GM12891 (cell line): ENCODE measurements around the gene SCARB1.

ENCODE experiments used
- DNase-seq: peaks from one replicate; pipeline ENCODE4 v3.0.0; 2011; ENCODE audit warnings: low spot score; ENCODE audit not compliant: insufficient read length
- FAIRE-seq: peaks from 2 replicates; lab custom pipeline; 2011; peaks lifted over from hg19 to GRCh38; lab: Jason Lieb, UNC
- PAX5 ChIP-seq: IDR thresholded peaks from 2 replicates; pipeline ENCODE4 v1.6.1; 2011; ENCODE audit warnings: low read length, moderate library complexity, mild to moderate bottlenecking; ENCODE audit not compliant: insufficient read depth, severe bottlenecking
- POLR2A ChIP-seq: IDR thresholded peaks from 2 replicates; pipeline ENCODE4 v1.6.1; 2011; ENCODE audit warnings: low read depth, low read length, control low read depth
- POLR2AphosphoS5 ChIP-seq: IDR thresholded peaks from 2 replicates; pipeline ENCODE4 v1.6.1; 2011; ENCODE audit warnings: low read depth, low read length, control low read depth
- POU2F2 ChIP-seq: IDR thresholded peaks from 2 replicates; pipeline ENCODE4 v1.6.1; 2011; ENCODE audit warnings: low read depth, mild to moderate bottlenecking, control low read depth, low read length, moderate library complexity
- SPI1 ChIP-seq: IDR thresholded peaks from 2 replicates; pipeline ENCODE4 v1.6.1; 2011; ENCODE audit warnings: low read depth, low read length, control low read depth
- TAF1 ChIP-seq: IDR thresholded peaks from 2 replicates; pipeline ENCODE4 v1.6.1; 2011; ENCODE audit warnings: low read depth, low read length, control low read depth

Gene SCARB1

DNA sequence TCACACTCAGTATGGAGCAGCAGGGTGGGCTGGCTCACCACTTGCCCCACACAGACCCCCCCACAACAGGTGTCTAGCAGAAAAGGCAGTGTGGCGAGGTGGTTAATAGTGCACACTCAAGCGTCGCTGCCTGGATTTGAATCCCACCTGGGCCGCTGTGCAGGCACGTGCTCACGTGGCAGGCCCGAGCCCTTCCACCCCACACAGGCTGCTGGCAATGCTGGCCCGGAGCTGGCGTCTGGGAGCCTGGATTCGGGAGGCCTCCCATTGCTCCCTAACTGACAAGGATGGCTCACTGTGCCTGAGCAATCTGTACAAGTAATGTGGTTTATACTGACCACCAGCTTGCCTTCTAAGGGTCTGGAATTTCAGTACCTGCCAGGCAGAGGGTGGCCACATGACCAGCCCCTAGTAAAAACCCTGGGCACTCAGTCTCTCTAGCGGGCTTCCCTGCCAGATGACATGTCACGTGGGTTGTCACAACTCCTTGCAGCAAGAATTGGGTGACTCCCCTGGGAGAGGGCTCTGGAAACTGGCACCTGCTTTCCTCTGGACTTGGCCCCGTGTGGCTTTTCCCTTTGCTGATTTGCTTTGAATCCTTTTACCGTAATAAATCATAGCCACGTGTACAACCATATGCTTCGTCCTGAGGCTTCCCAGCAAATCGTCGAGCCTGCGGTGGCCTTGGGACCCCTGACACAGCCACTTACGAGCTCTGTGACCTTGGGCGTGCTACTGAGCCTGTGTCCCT, 72.8 kb downstream of the SCARB1 start:
- DNase-seq (no peak), FAIRE-seq (no peak)
- TF ChIP-seq TAF1 (no peak), SPI1 (no peak), POU2F2 (no peak), PAX5 (no peak), POLR2AphosphoS5 (no peak)

DNA sequence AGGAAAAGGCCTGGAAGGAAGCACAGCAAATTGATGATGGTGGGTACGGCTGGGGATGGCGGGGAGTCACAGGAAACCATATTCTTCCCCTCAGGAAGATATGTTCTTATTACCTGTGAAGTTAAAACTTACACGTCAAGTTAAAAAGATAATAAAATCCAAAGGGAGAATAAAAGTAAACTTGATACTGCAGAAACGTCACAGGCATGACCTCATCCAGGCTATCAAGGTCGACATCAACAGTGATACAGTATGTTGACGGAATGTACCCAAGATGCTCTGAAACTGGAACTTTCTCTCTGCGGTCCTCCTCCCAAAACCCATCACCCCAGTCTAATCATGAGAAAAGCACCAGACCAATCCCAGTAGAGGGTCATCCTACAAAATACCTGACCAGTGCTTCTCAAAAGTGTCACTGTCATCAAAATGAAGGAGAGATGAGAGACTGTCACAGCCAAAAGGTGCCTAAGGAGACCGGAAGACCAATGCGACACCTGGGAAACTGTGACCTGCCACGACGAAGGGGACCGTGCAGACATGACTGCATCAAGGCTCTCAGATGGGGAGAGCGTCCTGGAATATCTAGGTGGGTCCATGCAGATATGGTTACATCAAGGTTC, 74.6 kb downstream of the SCARB1 start:
- FAIRE-seq: no peak
- no peak for TF ChIP-seq POLR2AphosphoS5
- TF ChIP-seq TAF1: no peak
- no peak for TF ChIP-seq POU2F2
- TF ChIP-seq SPI1: no peak
- TF ChIP-seq PAX5: no peak
- no peak for TF ChIP-seq POLR2A
- no peak for DNase-seq

DNA sequence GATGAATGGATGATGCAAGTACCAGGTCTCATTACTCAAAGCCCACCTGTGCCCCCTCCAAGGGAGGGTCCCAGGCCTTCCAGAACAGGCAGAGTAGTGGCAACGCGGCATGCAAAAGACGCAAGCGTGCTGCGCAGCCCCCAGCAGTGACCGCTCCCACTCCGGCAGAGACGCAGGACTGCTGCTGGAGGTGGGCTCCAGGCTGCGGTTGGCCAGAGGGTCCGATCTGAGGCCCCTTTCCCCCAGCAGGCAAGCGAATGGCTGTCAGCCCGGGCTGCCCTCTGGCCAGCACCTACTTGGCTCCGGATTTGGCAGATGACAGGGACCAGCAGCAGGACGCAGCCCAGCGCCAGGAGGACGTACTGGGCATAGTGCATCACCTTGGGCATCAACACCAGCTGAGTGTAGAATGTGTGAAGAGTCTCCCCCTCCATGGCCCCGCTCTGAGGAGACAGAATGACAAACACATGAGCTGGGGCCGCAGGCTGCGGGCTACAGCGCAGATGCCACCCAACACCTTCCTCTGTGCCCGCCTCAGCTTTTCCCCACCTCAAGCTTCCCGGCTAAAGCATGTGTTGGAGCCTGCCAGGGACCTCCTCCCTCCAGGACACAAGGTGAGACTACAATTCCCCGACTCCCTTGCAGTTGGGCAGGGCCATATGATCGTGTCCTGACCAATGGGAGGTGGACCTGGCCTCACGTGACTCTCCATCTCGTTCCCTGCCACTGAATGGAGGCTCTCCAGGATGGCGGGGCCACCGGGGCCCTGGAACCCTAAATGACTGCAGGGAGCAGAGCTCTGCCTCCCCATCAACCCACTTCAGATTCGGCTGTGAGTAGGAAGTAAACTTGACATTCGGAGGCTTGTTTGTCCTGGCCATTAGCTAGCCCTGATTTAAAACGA, 77.4 kb downstream of the SCARB1 start:
- no peak for TF ChIP-seq POLR2AphosphoS5
- no peak for TF ChIP-seq SPI1
- TF ChIP-seq TAF1: no peak
- no peak for TF ChIP-seq POU2F2
- TF ChIP-seq POLR2A: no peak
- TF ChIP-seq PAX5: no peak
- no peak for DNase-seq
- no peak for FAIRE-seq

DNA sequence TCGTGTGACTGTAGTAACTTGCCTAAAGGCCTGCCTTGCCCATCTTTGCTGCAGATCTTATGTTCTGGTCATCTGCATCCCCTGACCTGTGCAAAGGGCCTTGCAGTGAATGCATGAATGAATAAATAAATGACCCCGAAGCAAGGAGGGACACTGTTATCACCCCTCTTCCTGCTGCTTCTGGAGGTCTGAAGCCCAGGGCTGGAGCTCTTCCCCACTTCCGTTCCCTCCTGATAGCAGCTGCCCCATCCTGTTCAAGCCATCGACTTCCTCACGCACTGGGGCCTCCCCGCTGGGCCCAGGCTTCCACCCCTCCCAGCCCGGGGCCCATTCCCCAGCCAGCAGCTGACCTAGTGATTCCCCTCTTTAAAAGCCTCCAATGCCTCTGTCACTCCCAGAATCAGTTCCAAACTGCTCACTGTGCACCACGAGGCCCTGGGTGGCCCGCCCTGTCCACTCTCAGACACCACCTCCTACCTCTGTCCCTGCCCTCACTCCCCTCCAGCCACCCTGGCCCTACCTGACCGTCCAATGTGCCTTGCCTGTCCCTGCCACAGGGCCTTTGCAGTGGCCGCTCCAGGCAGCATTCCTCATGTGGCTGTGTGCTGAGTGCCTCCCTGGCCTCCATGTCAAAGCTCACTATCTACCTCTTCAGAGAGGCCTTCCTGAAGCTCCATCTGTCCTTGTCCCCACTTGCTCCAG, 78.6 kb downstream of the SCARB1 start:
- TF ChIP-seq POU2F2 (no peak), POLR2A (no peak), POLR2AphosphoS5 (no peak), SPI1 (no peak), TAF1 (no peak), PAX5 (no peak)
- peak; percentile 66 for FAIRE-seq
- no peak for DNase-seq

DNA sequence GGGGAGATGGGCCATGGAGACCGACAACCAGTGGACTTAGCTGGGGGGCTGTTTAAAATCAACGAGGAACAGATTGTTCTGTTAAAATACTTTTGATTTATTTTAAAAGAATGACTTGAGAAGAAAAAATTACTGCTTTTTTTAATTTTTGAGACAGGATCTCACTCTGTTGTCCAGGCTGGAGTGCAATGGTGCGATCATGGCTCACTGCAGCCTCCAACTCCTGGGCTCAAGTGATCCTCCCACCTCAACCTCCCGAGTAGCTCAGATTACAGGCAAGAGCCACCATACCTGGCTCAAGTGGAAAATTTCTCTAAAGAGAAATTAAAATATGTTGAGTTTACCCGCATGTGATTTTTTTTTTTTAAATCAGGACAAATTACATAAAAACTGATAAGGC, 80.6 kb downstream of the SCARB1 start:
- no peak for DNase-seq
- no peak for TF ChIP-seq POLR2AphosphoS5
- no peak for TF ChIP-seq SPI1
- no peak for TF ChIP-seq PAX5
- no peak for TF ChIP-seq TAF1
- no peak for TF ChIP-seq POU2F2
- TF ChIP-seq POLR2A: no peak
- FAIRE-seq: no peak

DNA sequence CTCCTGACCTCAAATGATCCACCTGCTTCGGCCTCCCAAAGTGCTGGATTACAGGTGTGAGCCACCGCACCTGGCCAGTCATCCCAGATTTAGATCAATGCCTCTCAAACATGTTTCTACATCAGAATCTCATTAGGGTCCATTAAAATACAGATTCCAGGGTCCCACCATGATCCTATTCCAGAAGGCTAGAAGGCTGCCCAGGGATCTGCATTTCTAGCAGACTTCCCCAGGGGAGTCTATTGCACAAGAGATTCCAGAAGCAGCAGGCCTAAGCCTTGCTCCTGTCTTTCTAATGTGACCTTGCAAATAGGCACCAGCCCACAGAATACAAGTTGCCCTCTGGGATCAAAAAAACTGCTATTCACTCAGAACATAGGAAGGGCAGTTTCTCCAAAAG, 81.5 kb downstream of the SCARB1 start:
- FAIRE-seq (peak; percentile 5), DNase-seq (no peak)
- TF ChIP-seq SPI1 (no peak), POU2F2 (no peak), PAX5 (no peak), POLR2A (no peak), POLR2AphosphoS5 (no peak), TAF1 (no peak)

DNA sequence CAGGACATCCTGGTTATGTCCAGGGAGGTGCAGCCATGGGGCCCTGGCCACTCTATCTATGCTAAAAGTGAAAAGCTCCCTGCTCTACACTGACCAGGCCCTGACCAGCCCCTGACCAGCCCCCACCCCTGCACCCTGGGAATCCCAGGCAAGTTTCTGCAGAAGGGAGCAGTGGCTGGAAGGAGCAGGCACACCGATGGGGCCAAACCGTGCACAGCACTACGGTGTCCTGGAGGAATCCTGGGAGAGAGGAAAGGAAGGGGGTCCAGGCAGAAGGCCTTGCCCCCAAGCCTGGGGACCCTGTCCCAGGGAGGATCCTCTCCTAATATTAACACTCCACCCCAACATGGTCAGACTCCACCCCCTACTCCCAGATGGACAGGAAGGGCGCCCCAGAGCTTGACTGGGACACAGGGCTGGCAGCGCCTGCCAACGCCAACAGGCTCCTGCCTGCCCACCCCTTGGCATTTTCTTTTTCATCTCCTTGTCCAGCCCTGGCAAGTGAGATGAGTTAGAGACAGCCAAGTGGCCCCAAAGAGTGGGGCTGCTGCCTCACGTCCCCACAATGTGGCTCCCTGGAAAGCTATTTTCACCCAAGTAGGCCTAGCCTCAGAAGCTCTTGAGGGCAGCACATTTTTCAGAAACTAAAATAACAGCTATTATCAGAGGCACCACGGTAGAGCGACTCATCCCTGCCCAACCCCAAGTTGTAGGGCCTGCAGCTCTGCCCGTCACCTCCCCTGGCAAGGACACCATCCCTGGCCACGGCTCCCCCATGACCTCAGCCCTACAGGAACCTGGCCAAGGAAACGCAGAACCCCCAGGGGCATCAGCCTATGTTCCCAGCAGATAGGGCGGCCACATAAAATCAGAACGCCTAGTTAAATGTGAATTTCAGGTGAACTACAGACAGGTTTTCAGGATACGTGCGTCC, 82.6 kb downstream of the SCARB1 start:
- TF ChIP-seq POLR2A: no peak
- TF ChIP-seq POLR2AphosphoS5: no peak
- no peak for TF ChIP-seq SPI1
- no peak for TF ChIP-seq POU2F2
- TF ChIP-seq TAF1: no peak
- no peak for TF ChIP-seq PAX5
- FAIRE-seq (no peak), DNase-seq (no peak)
